GM12878 (cell line): ENCODE measurements around the gene PTPRD. TPM values are rescaled to one million over a fixed set of nuclear protein-coding genes. Genes with fewer than 3 reads are reported as not detected.

Source experiments
- ATAC-seq: fragments of 200-7000 bp; cut with Tn5 transposase; 3 replicates; pipeline ENCODE4 v1.9.1; 2020; ENCODE audit warnings: mild to moderate bottlenecking, moderate library complexity
- BruUV-seq: library from RNA; stranded (reverse); fragments of 400-500 nt; replicated peaks from 2 replicates; lab custom pipeline; 2021; lab: Mats Ljungman, UMichigan
- CTCF ChIA-PET: fragments of 300-600 bp; sonication (Branson Sonifier 250); formaldehyde crosslinking; extraction: SDS; loops from one replicate; lab custom pipeline; 2021; ENCODE audit warnings: inconsistent platforms; lab: Yijun Ruan, JAX
- POLR2A ChIA-PET: fragments of 350-600 bp; formaldehyde crosslinking; extraction: SDS; loops from one replicate; lab custom pipeline; 2021; ENCODE audit warnings: inconsistent platforms; lab: Charles Lee
- RAD21 ChIA-PET: fragments of 300-600 bp; sonication (Branson Sonifier 250); formaldehyde crosslinking; loops from one replicate; lab custom pipeline; 2023; ENCODE audit warnings: antibody characterized with exemption; ENCODE audit not compliant: unreplicated experiment; lab: Charles Lee
- SMC1A ChIA-PET: fragments of 300-600 bp; sonication (Branson Sonifier 250); formaldehyde crosslinking; loops from one replicate; lab custom pipeline; 2023; ENCODE audit not compliant: unreplicated experiment, uncharacterized antibody; lab: Charles Lee
- DNase-seq: peaks from one replicate; pipeline ENCODE4 v3.0.0-alpha.2; 2011; ENCODE audit warnings: low read depth, low spot score
- FAIRE-seq: peaks from 3 replicates; lab custom pipeline; 2011; peaks lifted over from hg19 to GRCh38; lab: Jason Lieb, UNC
- H2AFZ ChIP-seq: 2 replicates; pipeline ENCODE4 v1.6.0; 2011; ENCODE audit warnings: low read depth, low read length, control low read depth; ENCODE audit not compliant: control insufficient read depth
- H3K27ac ChIP-seq: 2 replicates; pipeline ENCODE4 v1.5.1; 2011; ENCODE audit warnings: control low read depth; ENCODE audit not compliant: control insufficient read depth, insufficient read depth
- H3K27me3 ChIP-seq, 2 experiments: replicated peaks in 1 of 2; 2 replicates each; pipeline versions ENCODE4 v1.6.0 to v1.6.1; 2011; ENCODE audit warnings: low read length in 1 of 2; ENCODE audit not compliant: control insufficient read depth in 2 of 2, insufficient read depth in 2 of 2
- H3K36me3 ChIP-seq, 2 experiments: 2 replicates each; pipeline ENCODE4 v1.5.1; 2011; ENCODE audit warnings: low read length in 1 of 2; ENCODE audit not compliant: control insufficient read depth in 2 of 2, insufficient read depth in 2 of 2
- H3K4me1 ChIP-seq: 2 replicates; pipeline ENCODE4 v1.6.1; 2011; ENCODE audit warnings: mild to moderate bottlenecking, low read length, moderate library complexity, mixed read lengths; ENCODE audit not compliant: control insufficient read depth, insufficient read depth
- H3K4me2 ChIP-seq: 2 replicates; pipeline ENCODE4 v1.6.0; 2011; ENCODE audit warnings: control low read depth; ENCODE audit not compliant: control insufficient read depth, insufficient read depth
- H3K4me3 ChIP-seq: fragments of 200-600 bp; sonication (generic); 2 replicates; pipeline ENCODE4 v1.5.1; 2016
- H3K79me2 ChIP-seq: 2 replicates; pipeline ENCODE4 v1.6.0; 2011; ENCODE audit warnings: low read length; ENCODE audit not compliant: control insufficient read depth, insufficient read depth
- H3K9ac ChIP-seq: 2 replicates; pipeline ENCODE4 v1.8.0; 2011; ENCODE audit warnings: low read length, control low read depth, mixed read lengths; ENCODE audit not compliant: control insufficient read depth, insufficient read depth
- H3K9me3 ChIP-seq: replicated peaks from 3 replicates; pipeline ENCODE4 v1.5.1; 2011; ENCODE audit warnings: mild to moderate bottlenecking, low read length; ENCODE audit not compliant: control insufficient read depth, insufficient read depth
- H4K20me1 ChIP-seq: 2 replicates; pipeline ENCODE4 v1.6.0; 2011; ENCODE audit not compliant: control insufficient read depth, insufficient read depth
- ASH2L ChIP-seq: fragments of 300-600, 200-600 bp; sonication (generic); IDR thresholded peaks from 2 replicates; pipeline ENCODE4 v1.6.1; 2017; ENCODE audit warnings: low read depth, mild to moderate bottlenecking, borderline replicate concordance
- CBFB ChIP-seq: IDR thresholded peaks from 2 replicates; pipeline ENCODE4 v1.6.1; 2016; ENCODE audit warnings: antibody characterized with exemption, low read depth
- DPF2 ChIP-seq: fragments of 450-650 bp; IDR thresholded peaks from 2 replicates; pipeline ENCODE4 v1.6.1; 2017; ENCODE audit warnings: mild to moderate bottlenecking
- GATAD2B ChIP-seq: fragments of 450-650 bp; conservative IDR thresholded peaks from 2 replicates; pipeline ENCODE4 v1.6.1; 2017; ENCODE audit warnings: low read depth, mild to moderate bottlenecking, moderate library complexity
- NR2C1 ChIP-seq: fragments of 450-650 bp; IDR thresholded peaks from 2 replicates; pipeline ENCODE4 v1.6.1; 2017; ENCODE audit warnings: antibody characterized with exemption, mild to moderate bottlenecking, moderate library complexity
- NR2C2 ChIP-seq: IDR thresholded peaks from 2 replicates; pipeline ENCODE4 v1.6.1; 2011; ENCODE audit warnings: borderline replicate concordance, low read depth; ENCODE audit not compliant: control insufficient read depth, insufficient read length
- SUZ12 ChIP-seq: fragments of 200-600 bp; sonication (generic); IDR thresholded peaks from one replicate; pipeline ENCODE4 v1.6.1; 2018; ENCODE audit warnings: antibody characterized with exemption, mild to moderate bottlenecking; ENCODE audit not compliant: unreplicated experiment
- ZBTB4 ChIP-seq: fragments of 450-650 bp; formaldehyde crosslinking; IDR thresholded peaks from 2 replicates; pipeline ENCODE4 v1.4.0; 2022; ENCODE audit warnings: mild to moderate bottlenecking, moderate library complexity
- WGBS: methylation state at CpG from one replicate; pipeline ENCODE4 v1.1.6; 2016; ENCODE audit warnings: low lambda C conversion rate; ENCODE audit not compliant: insufficient replicate concordance, insufficient coverage; ENCODE audit errors: missing lambda C conversion rate; 5-methylcytosine and 5-hydroxymethylcytosine counted together
- in situ Hi-C: fragments of 300-500 bp; cut with MboI; formaldehyde crosslinking; loops from 9 replicates; pipeline ENCODE4 v1.14.3; 2018; ENCODE audit warnings: mixed read lengths
- intact Hi-C: fragments of 100-400 bp; cut with micrococcal nuclease; formaldehyde crosslinking; loops from one replicate; pipeline ENCODE4 v1.14.2; 2022; ENCODE audit not compliant: unreplicated experiment
- polyA plus RNA-seq, 11 experiments: library from polyadenylated mRNA; depleted of rRNA in 4 of 11; unstranded in 6 of 11; stranded (reverse) in 5 of 11; fragments of >200 nt; fragmentation: Nextera tagmentation in 4 of 11; fragmentation: Illumina TruSeq in 1 of 11; extraction: Ambion mirVana in 4 of 11; extraction: Trizol in 1 of 11; gene quantifications; 1 replicate in 1 of 11; 2 replicates in 10 of 11; pipeline versions ENCODE4 v1.2.1 to v1.2.3, GENCODE V29; 2011 to 2016; ENCODE audit warnings: inconsistent platforms in 2 of 11, missing spikeins in 2 of 11, low read depth in 1 of 11
- total RNA-seq, 4 experiments: library from RNA; depleted of rRNA in 3 of 4; stranded (reverse); fragments of >200 nt in 3 of 4; fragmentation: Illumina TruSeq in 1 of 4; extraction: Trizol in 1 of 4; gene quantifications; 2 replicates each; pipeline versions ENCODE4 v1.2.1 to v1.2.3, GENCODE V29; 2013 to 2021
- TF ChIP-seq, protein P1 (sequence below): IDR thresholded peaks from 2 replicates; pipeline ENCODE4 v1.6.1; 2011; ENCODE audit warnings: borderline replicate concordance, low read depth, mild to moderate bottlenecking, moderate library complexity, low read length; ENCODE audit not compliant: insufficient read depth, poor library complexity, severe bottlenecking

Gene PTPRD
- total and polyA plus RNA-seq, 10 of the 15 experiments (the other 5 are each of a cell fraction or from before 2014, with no cell fraction given) = under 0.01 to 0.05 (median 0.01) TPM; not detected in 7

GRCh38 chr9:8723195-8723594 lies 1889.6 kb downstream of the PTPRD start:
- CTCF ChIA-PET = no interaction called here
- Histone ChIP-seq H3K9ac (no peak overlapping the region), H4K20me1 (no peaks in the 10 kb centered on the region), H3K27me3 (no peaks in the 10 kb centered on the region), H3K4me1 (no peaks in the 10 kb centered on the region), H3K4me2 (no peak overlapping the region), H3K36me3 (no peaks in the 10 kb centered on the region), H3K27ac (no peak overlapping the region), H3K9me3 (no peaks in the 10 kb centered on the region), H3K4me3 (no peak overlapping the region), H2AFZ (no peak overlapping the region), H3K79me2 (no peaks in the 10 kb centered on the region)
- in situ Hi-C loops = no loop called here
- intact Hi-C loops = no loop called here
- WGBS = 34% methylated on average over 5 of the region's 5 CpGs
- TF ChIP-seq NR2C1 (no peak), SUZ12 (no peak), ASH2L (no peak), DPF2 (no peak), NR2C2 (no peak), CBFB (no peak), ZBTB4 (CRISPR knock-in tag) (no peak), GATAD2B (no peak)
- TF ChIP-seq, protein P1, sequence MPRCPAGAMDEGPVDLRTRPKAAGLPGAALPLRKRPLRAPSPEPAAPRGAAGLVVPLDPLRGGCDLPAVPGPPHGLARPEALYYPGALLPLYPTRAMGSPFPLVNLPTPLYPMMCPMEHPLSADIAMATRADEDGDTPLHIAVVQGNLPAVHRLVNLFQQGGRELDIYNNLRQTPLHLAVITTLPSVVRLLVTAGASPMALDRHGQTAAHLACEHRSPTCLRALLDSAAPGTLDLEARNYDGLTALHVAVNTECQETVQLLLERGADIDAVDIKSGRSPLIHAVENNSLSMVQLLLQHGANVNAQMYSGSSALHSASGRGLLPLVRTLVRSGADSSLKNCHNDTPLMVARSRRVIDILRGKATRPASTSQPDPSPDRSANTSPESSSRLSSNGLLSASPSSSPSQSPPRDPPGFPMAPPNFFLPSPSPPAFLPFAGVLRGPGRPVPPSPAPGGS = no peak
- BruUV-seq = no TSS peak
- ATAC-seq (no peak), FAIRE-seq (no peak), DNase-seq (no peak)
- RAD21 ChIA-PET = no interaction called here
- POLR2A ChIA-PET = no interaction called here
- SMC1A ChIA-PET = no interaction called here
